OCI-LY3 (cell line): ENCODE results near the gene MAP2K6.

Experiments used
- CTCF ChIP-seq: fragments of 200-600, 300-600 bp; sonication (generic); IDR thresholded peaks from 2 replicates; pipeline ENCODE4 v1.5.1; 2014; ENCODE audit warnings: antibody characterized with exemption, low read length, low read depth
- EZH2phosphoT487 ChIP-seq: fragments of 200-600 bp; shearing (Covaris generic); IDR thresholded peaks from 2 replicates; pipeline ENCODE4 v1.6.1; 2018; ENCODE audit warnings: antibody characterized with exemption, mixed run types, low read depth

- TF ChIP-seq CTCF = no peak
- no peak for TF ChIP-seq EZH2phosphoT487
Measured at GRCh38 chr17:69567130-69567529, 152.6 kb downstream of the MAP2K6 start.
